HFFc6 (cell line): ENCODE results near the gene ASMT. TPM values are rescaled to one million over a fixed set of nuclear protein-coding genes. Genes with fewer than 3 reads are reported as not detected.

Experiments used
- DNase-seq: peaks from one replicate; pipeline ENCODE4 v3.0.0-alpha.2; 2018
- H3K27ac Mint-ChIP-seq: 2 replicates; pipeline ENCODE4 v1.8.0; 2020; ENCODE audit warnings: mild to moderate bottlenecking, mixed read lengths
- H3K27me3 Mint-ChIP-seq: 2 replicates; pipeline ENCODE4 v1.8.0; 2021; ENCODE audit warnings: mild to moderate bottlenecking, moderate library complexity, mixed read lengths; ENCODE audit not compliant: insufficient read depth
- H3K36me3 Mint-ChIP-seq: 2 replicates; pipeline ENCODE4 v1.8.0; 2021; ENCODE audit warnings: low read depth, mixed read lengths
- H3K4me1 Mint-ChIP-seq: 2 replicates; pipeline ENCODE4 v1.8.0; 2020; ENCODE audit warnings: low read depth, mixed read lengths
- H3K4me3 Mint-ChIP-seq: 2 replicates; pipeline ENCODE4 v1.8.0; 2020; ENCODE audit warnings: mild to moderate bottlenecking, moderate library complexity, mixed read lengths
- H3K9me3 Mint-ChIP-seq: 2 replicates; pipeline ENCODE4 v1.8.0; 2020; ENCODE audit warnings: mild to moderate bottlenecking, mixed read lengths
- CTCF ChIP-seq: fragments of 200-600 bp; sonication (generic); IDR thresholded peaks from 2 replicates; pipeline ENCODE4 v1.5.0; 2021; ENCODE audit warnings: antibody characterized with exemption, mild to moderate bottlenecking
- total RNA-seq, 6 experiments: library from RNA; stranded (reverse); fragmentation: NEBNext Ultra II Directional; extraction: Animal tissue kit (Norgen Biotek cat#: 25700); gene quantifications; 2 replicates in 1 of 6; 3 replicates in 5 of 6; pipeline ENCODE4 v1.2.3, GENCODE V29; 2021

Gene ASMT
- total RNA-seq, 6 experiments from 2014 or later = 0.38 TPM; not detected in 5

GRCh38 chrX:1591102-1591862 lies 23.6 kb upstream of the ASMT start, which contains the start of gene AKAP17A:
AKAP17A (plus strand) TSS chrX:1591604; CDS start chrX:1593463, 1,859 bp downstream.
- Mint-ChIP-seq H3K4me1 (peaks cover 8% of the 10 kb centered on the region; the same call in 1 of the 2 replicates), H3K27me3 (peaks cover 1% of the 10 kb centered on the region; the same call in 1 of the 2 replicates), H3K27ac (peak within 1 kb of the TSS; percentile 95), H3K36me3 (peaks cover 9% of the 10 kb centered on the region), H3K9me3 (no peaks in the 10 kb centered on the region), H3K4me3 (peak within 1 kb of the TSS; percentile 95)
- no peak for TF ChIP-seq CTCF
- peak; percentile 88 for DNase-seq

GRCh38 chrX:1591863-1592469 lies 22.9 kb upstream of the ASMT start:
- no peak for DNase-seq
- H3K27me3 Mint-ChIP-seq = peaks cover 1% of the 10 kb centered on the region; the same call in 1 of the 2 replicates
- no peak for TF ChIP-seq CTCF
- H3K9me3 Mint-ChIP-seq = no peaks in the 10 kb centered on the region
- peaks cover 9% of the 10 kb centered on the region for H3K36me3 Mint-ChIP-seq
- H3K4me1 Mint-ChIP-seq = peaks cover 8% of the 10 kb centered on the region; the same call in 1 of the 2 replicates
- peak overlapping the region; percentile 95 for H3K27ac Mint-ChIP-seq
- H3K4me3 Mint-ChIP-seq = peak overlapping the region; percentile 95

GRCh38 chrX:1592470-1593142 lies 22.3 kb upstream of the ASMT start:
- Mint-ChIP-seq H3K4me3 (peak overlapping the region; percentile 95), H3K27ac (peak overlapping the region; percentile 95), H3K27me3 (peaks cover 1% of the 10 kb centered on the region; the same call in 1 of the 2 replicates), H3K36me3 (peaks cover 9% of the 10 kb centered on the region), H3K9me3 (no peaks in the 10 kb centered on the region), H3K4me1 (peaks cover 8% of the 10 kb centered on the region; the same call in 1 of the 2 replicates)
- no peak for TF ChIP-seq CTCF
- DNase-seq = no peak

- no peak for DNase-seq
- no peak for TF ChIP-seq CTCF
- H3K9me3 Mint-ChIP-seq = no peaks in the 10 kb centered on the region
- H3K4me1 Mint-ChIP-seq = peaks cover 8% of the 10 kb centered on the region; the same call in 1 of the 2 replicates
- peaks cover 1% of the 10 kb centered on the region for H3K27me3 Mint-ChIP-seq
- H3K4me3 Mint-ChIP-seq = peak overlapping the region; percentile 95
- peak overlapping the region; percentile 95; the same call in 1 of the 2 replicates for H3K27ac Mint-ChIP-seq
- H3K36me3 Mint-ChIP-seq = peaks cover 9% of the 10 kb centered on the region
Measured at GRCh38 chrX:1593286-1594271, 21.3 kb upstream of the ASMT start.

- Mint-ChIP-seq H3K27ac (no peak overlapping the region), H3K36me3 (peaks cover 15% of the 10 kb centered on the region), H3K27me3 (peaks cover 1% of the 10 kb centered on the region), H3K4me3 (no peak overlapping the region), H3K9me3 (no peaks in the 10 kb centered on the region), H3K4me1 (peaks cover 8% of the 10 kb centered on the region; the same call in 1 of the 2 replicates)
- TF ChIP-seq CTCF = no peak
- no peak for DNase-seq
Measured at GRCh38 chrX:1595711-1596060, 19.2 kb upstream of the ASMT start.
